PC-3 (cell line): Measurements from ENCODE around the gene RNF181. TPM values are rescaled to one million over a fixed set of nuclear protein-coding genes. Genes with fewer than 3 reads are reported as not detected.
"Not testable (repeated sequence)": the region's sequence is repeated elsewhere in the genome, so short reads cannot be mapped to it uniquely, and the experiment has no call there.

Experiments
- ATAC-seq: fragments of 200-7000 bp; cut with Tn5 transposase; 2 replicates; pipeline ENCODE4 v1.9.1; 2020; ENCODE audit warnings: mild to moderate bottlenecking, moderate library complexity
- BruUV-seq: library from RNA; stranded (reverse); fragments of 400-500 nt; replicated peaks from 2 replicates; lab custom pipeline; 2021; lab: Mats Ljungman, UMichigan
- CTCF ChIA-PET: fragments of 300-600 bp; sonication (Branson Sonifier 250); formaldehyde crosslinking; loops from one replicate; lab custom pipeline; 2022; ENCODE audit warnings: antibody characterized with exemption; lab: Charles Lee
- POLR2A ChIA-PET: fragments of 300-600 bp; sonication (Branson Sonifier 250); formaldehyde crosslinking; loops from one replicate; lab custom pipeline; 2022; ENCODE audit warnings: antibody characterized with exemption; ENCODE audit not compliant: unreplicated experiment; lab: Charles Lee
- DNase-seq: peaks from one replicate; pipeline ENCODE4 v3.0.0-alpha.2; 2015
- H2AFZ ChIP-seq: fragments of 300-600 bp; sonication (generic); 2 replicates; pipeline ENCODE4 v1.6.0; 2016; ENCODE audit warnings: antibody characterized with exemption, low read length
- H3F3A ChIP-seq: fragments of 300-600 bp; sonication (generic); one replicate; pipeline ENCODE4 v1.6.0; 2017; ENCODE audit warnings: antibody characterized with exemption, low read length, control low read depth, mild to moderate bottlenecking; ENCODE audit not compliant: unreplicated experiment
- H3K27ac ChIP-seq: fragments of 300-600 bp; sonication (generic); 2 replicates; pipeline ENCODE4 v1.5.1; 2016; ENCODE audit warnings: mild to moderate bottlenecking, low read length
- H3K27me3 ChIP-seq: fragments of 300-600 bp; sonication (generic); 2 replicates; pipeline ENCODE4 v1.6.1; 2016; ENCODE audit warnings: low read length, mixed read lengths
- H3K36me3 ChIP-seq: fragments of 300-600 bp; sonication (generic); 2 replicates; pipeline ENCODE4 v1.6.1; 2016; ENCODE audit warnings: low read depth, mixed run types, low read length, mixed read lengths
- H3K4me1 ChIP-seq: fragments of 300-600 bp; sonication (generic); 2 replicates; pipeline ENCODE4 v1.5.1; 2016; ENCODE audit warnings: low read length; ENCODE audit not compliant: insufficient read depth
- H3K4me2 ChIP-seq: fragments of 300-600 bp; sonication (generic); 2 replicates; pipeline ENCODE4 v1.6.0; 2016; ENCODE audit warnings: low read length
- H3K4me3 ChIP-seq: fragments of 300-600 bp; sonication (generic); 2 replicates; pipeline ENCODE4 v1.5.1; 2016; ENCODE audit warnings: mild to moderate bottlenecking, low read length, mixed read lengths
- H3K79me2 ChIP-seq: fragments of 300-600 bp; sonication (generic); 2 replicates; pipeline ENCODE4 v1.6.1; 2017; ENCODE audit warnings: low read length, mixed read lengths
- H3K9ac ChIP-seq: fragments of 300-600 bp; sonication (generic); 2 replicates; pipeline ENCODE4 v1.6.0; 2016; ENCODE audit warnings: mild to moderate bottlenecking, low read length
- H3K9me2 ChIP-seq: fragments of 300-600 bp; sonication (generic); replicated peaks from 2 replicates; pipeline ENCODE4 v1.6.1; 2016; ENCODE audit warnings: mixed run types, low read length, mixed read lengths
- H3K9me3 ChIP-seq: fragments of 300-600 bp; sonication (generic); 2 replicates; pipeline ENCODE4 v1.6.1; 2016; ENCODE audit warnings: low read length, mixed read lengths
- H4K20me1 ChIP-seq: fragments of 300-600 bp; sonication (generic); 2 replicates; pipeline ENCODE4 v1.6.1; 2016; ENCODE audit warnings: low read length, mixed read lengths
- EZH2 ChIP-seq: fragments of 300-600 bp; sonication (generic); IDR thresholded peaks from one replicate; pipeline ENCODE4 v1.6.1; 2017; ENCODE audit warnings: antibody characterized with exemption, mild to moderate bottlenecking, low read length; ENCODE audit not compliant: unreplicated experiment
- EZH2phosphoT487 ChIP-seq: fragments of 300-600 bp; sonication (generic); IDR thresholded peaks from 2 replicates; pipeline ENCODE4 v1.6.1; 2018; ENCODE audit warnings: mild to moderate bottlenecking, antibody characterized with exemption, low read length, borderline replicate concordance
- intact Hi-C: fragments of 100-400 bp; cut with micrococcal nuclease; formaldehyde crosslinking; loops from 2 replicates; pipeline ENCODE4 v1.9.0; 2023
- total RNA-seq: library from RNA; depleted of rRNA; stranded (reverse); fragments of >200 nt; gene quantifications from 2 replicates; pipeline ENCODE4 v1.2.3, GENCODE V29; 2014
- TF ChIP-seq, protein P1 (sequence below): fragments of 300-600 bp; sonication (generic); conservative IDR thresholded peaks from 2 replicates; pipeline ENCODE4 v1.5.1; 2017; ENCODE audit warnings: antibody characterized with exemption, low read depth, mild to moderate bottlenecking, low read length

Gene RNF181
- total RNA-seq, 1 experiment from 2014 or later, result 225 TPM

DNA sequence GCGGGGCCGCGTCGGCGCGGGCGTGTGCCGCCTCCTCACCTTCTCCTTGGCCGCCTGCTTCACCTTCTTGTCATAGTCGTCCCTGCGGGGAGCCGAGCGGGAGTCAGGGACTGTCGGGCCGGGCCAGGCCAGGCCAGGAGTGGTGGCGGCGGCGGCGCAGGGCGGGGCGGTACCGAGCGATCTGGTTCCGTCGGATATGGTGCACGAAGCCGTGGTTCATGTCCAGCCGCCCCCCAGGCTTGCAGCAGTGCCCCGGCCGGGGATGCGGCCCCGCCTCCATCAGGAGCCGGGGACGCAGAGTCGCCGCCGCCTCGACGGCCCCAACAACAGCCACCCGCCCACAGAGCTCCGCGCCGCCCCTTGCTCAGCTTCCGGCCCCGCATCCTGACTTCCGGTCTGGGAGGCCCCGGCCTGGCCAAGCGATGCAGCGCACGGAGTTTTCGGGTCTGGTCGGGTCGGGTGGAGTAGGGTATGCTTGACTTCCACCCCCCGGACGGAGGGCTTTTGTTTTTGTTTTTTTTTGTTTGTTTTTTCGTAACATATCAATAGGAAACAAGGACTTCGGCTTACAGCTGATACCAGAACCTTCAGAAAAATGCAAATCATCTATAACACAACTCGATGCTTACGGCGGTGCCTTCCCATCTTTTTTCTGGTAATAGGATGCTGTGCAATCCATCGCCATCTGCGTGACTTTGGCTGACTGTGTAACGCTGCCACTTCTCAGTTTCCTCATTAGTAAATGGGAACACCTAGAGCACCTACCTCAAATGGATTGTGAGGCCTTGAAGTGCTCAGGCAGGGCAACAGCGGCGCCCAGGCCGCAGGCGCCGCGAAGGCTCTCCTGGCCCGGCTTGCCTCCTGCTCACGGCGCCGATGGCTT is 16.4 kb downstream of the RNF181 start, which contains the start of gene C2orf68:
Gene C2orf68, minus strand, starts transcription at position 362 of the 883 bp plus-strand sequence. Its CDS starts 82 bp downstream, at position 280.
- Histone ChIP-seq H4K20me1 (no peaks in the 10 kb centered on the region), H3K27me3 (no peaks in the 10 kb centered on the region), H3K4me1 (peaks cover 9% of the 10 kb centered on the region), H3K9ac (peak within 1 kb of the TSS; percentile 89), H3K9me3 (no peaks in the 10 kb centered on the region), H3K36me3 (peaks cover 5% of the 10 kb centered on the region; the same call in 1 of the 2 replicates), H3K79me2 (peaks cover 44% of the 10 kb centered on the region), H3K27ac (peak within 1 kb of the TSS; percentile 48), H3F3A (no peaks in the 10 kb centered on the region), H3K4me3 (peak within 1 kb of the TSS; percentile 86), H2AFZ (peak within 1 kb of the TSS; percentile 95), H3K4me2 (peak within 1 kb of the TSS; percentile 98), H3K9me2 (no peaks in the 10 kb centered on the region)
- DNase-seq (peak; percentile 81), ATAC-seq (peak; percentile 71)
- TF ChIP-seq, protein P1, sequence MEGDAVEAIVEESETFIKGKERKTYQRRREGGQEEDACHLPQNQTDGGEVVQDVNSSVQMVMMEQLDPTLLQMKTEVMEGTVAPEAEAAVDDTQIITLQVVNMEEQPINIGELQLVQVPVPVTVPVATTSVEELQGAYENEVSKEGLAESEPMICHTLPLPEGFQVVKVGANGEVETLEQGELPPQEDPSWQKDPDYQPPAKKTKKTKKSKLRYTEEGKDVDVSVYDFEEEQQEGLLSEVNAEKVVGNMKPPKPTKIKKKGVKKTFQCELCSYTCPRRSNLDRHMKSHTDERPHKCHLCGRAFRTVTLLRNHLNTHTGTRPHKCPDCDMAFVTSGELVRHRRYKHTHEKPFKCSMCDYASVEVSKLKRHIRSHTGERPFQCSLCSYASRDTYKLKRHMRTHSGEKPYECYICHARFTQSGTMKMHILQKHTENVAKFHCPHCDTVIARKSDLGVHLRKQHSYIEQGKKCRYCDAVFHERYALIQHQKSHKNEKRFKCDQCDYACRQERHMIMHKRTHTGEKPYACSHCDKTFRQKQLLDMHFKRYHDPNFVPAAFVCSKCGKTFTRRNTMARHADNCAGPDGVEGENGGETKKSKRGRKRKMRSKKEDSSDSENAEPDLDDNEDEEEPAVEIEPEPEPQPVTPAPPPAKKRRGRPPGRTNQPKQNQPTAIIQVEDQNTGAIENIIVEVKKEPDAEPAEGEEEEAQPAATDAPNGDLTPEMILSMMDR, result no peak
- no peak for TF ChIP-seq EZH2phosphoT487
- TF ChIP-seq EZH2, result no peak
- intact Hi-C loops, result loop anchor here (1.0 to 5.0 kb wide), 2 partner anchors 10 to 495 kb away; partner anchors contain the start of genes POLR1A, PTCD3 and TMEM150A
- BruUV-seq, result TSS peak; percentile 68
- CTCF ChIA-PET, result no interaction called here
- POLR2A ChIA-PET, result interaction anchor here (0.6 to 1.3 kb wide), 2 partner anchors 17 to 634 kb away, joined by 4 to 11 read pairs; partner anchors contain the start of gene RNF181

DNA sequence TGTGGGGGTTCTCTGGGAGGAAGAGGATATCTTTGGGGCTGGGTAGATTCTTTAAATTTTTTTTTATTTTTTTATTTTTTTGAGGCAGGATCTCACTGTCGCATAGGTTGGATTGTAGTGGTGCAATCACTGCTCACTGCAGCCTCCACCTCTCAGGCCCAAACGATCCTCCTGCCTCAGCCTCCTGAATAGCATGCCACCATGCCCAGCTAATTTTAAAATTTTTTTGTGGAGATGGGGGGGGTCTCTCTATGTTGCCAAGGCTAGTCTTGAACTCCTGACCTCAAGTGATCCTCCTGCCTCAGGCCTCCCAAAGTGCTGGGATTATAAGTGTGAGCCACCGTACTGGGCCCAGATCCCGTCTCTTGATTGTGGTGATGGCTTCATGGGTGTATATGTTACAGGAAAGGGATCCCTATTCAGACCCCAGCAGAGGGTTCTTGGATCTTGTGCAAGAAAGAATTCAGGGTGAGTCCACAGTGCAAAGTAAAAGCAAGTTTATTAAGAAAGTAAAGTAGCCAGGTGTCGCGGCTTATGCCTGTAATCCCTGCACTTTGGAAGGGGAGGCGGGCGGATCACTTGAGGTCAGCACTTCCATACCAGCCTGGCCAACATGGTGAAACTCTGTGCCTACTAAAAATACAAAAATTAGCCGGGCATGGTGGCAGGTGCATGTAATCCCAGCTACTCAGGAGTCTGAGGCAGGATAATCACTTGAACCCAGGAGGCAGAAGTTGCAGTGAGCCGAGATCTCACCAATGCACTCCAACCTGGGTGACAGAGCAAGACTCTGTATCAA is 18.4 kb downstream of the RNF181 start:
- ATAC-seq, result no peak
- Histone ChIP-seq H3K36me3 (no peaks in the 10 kb centered on the region; the same call in 1 of the 2 replicates), H3K9me2 (no peaks in the 10 kb centered on the region), H3K4me2 (no peak overlapping the region), H3K27ac (no peak overlapping the region), H3F3A (no peaks in the 10 kb centered on the region), H3K9me3 (no peaks in the 10 kb centered on the region), H2AFZ (no peak overlapping the region), H3K4me3 (no peak overlapping the region), H3K9ac (no peak overlapping the region), H3K27me3 (no peaks in the 10 kb centered on the region), H4K20me1 (peaks cover 7% of the 10 kb centered on the region), H3K79me2 (peaks cover 57% of the 10 kb centered on the region), H3K4me1 (peaks cover 21% of the 10 kb centered on the region)
- no TSS peak for BruUV-seq
- intact Hi-C loops, result loop anchor here (5.0 kb wide), 1 partner anchor 493 kb away; the partner anchor contains the start of genes POLR1A and PTCD3
- ChIA-PET CTCF (no interaction called here), POLR2A (no interaction called here)
- TF ChIP-seq EZH2 (no peak), EZH2phosphoT487 (no peak)
- TF ChIP-seq, protein P1, result no peak
- DNase-seq, result no peak

DNA sequence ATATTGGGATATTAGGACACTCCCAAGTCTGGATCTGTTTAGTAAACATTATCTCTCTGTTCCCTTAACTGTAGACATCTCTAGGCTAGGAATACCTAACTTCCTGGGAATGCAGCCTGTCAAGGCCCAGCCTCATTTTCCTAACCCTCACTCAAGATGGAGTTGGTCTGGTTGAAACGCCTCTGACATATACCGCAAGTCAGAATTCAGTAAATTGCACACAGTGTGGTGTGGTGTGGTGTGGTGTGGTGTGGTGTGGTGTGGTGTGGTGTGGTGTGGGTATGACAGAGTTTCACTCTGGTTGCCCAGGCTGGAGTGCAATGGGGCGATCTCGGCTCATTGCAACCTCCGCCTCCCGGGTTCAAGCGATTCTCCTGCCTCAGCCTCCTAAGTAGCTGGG is 19.2 kb downstream of the RNF181 start:
- H3F3A ChIP-seq, H3K27me3 ChIP-seq, H3K36me3 ChIP-seq, DNase-seq, BruUV-seq, CTCF ChIA-PET, H3K9me2 ChIP-seq, H3K4me3 ChIP-seq, H3K27ac ChIP-seq, H3K9me3 ChIP-seq, H3K4me2 ChIP-seq, H2AFZ ChIP-seq, H4K20me1 ChIP-seq, H3K9ac ChIP-seq, ATAC-seq, POLR2A ChIA-PET: not testable (repeated sequence)
- intact Hi-C loops, result loop anchor here (5.0 kb wide), 1 partner anchor 493 kb away; the partner anchor contains the start of genes POLR1A and PTCD3
- Histone ChIP-seq H3K4me1 (peaks cover 27% of the 10 kb centered on the region), H3K79me2 (peaks cover 61% of the 10 kb centered on the region)
